K562 (cell line): ENCODE measurements around the gene ENDOV. TPM values are rescaled to one million over a fixed set of nuclear protein-coding genes. Genes with fewer than 3 reads are reported as not detected.

Source experiments
- BHLHE40 ChIP-seq: IDR thresholded peaks from 2 replicates; pipeline ENCODE4 v1.6.1; 2011; ENCODE audit warnings: low read length, improper control_type of control experiment
- CEBPG ChIP-seq, 3 experiments: fragments of 200-800 bp in 1 of 3; sonication (Bioruptor generic) in 1 of 3; sonication (generic) in 1 of 3; formaldehyde crosslinking in 1 of 3; IDR thresholded peaks in 2 of 3; conservative IDR thresholded peaks in 1 of 3; 2 replicates each; pipeline versions ENCODE4 v1.6.1 to v1.8.0; 2016 to 2022; ENCODE audit warnings: missing compliant biosample characterization in 2 of 3, missing genetic modification characterization in 2 of 3, mild to moderate bottlenecking in 1 of 3, missing genetic modification reagents in 1 of 3
- CREB1 ChIP-seq, 2 experiments: sonication (generic) in 1 of 2; formaldehyde crosslinking in 1 of 2; IDR thresholded peaks; 2 replicates each; pipeline versions ENCODE4 v1.6.1 to v1.8.0; 2012 to 2022; ENCODE audit warnings: inconsistent platforms in 1 of 2, mild to moderate bottlenecking in 1 of 2, missing genetic modification reagents in 1 of 2, moderate library complexity in 1 of 2
- CREB3 ChIP-seq: fragments of 450-650 bp; conservative IDR thresholded peaks from 2 replicates; pipeline ENCODE4 v1.6.1; 2016; ENCODE audit warnings: missing genetic modification characterization, low read depth, mild to moderate bottlenecking, missing compliant biosample characterization, moderate library complexity
- E4F1 ChIP-seq: fragments of 250-450 bp; sonication (Bioruptor Pico); IDR thresholded peaks from 2 replicates; pipeline ENCODE4 v1.5.0; 2021; ENCODE audit warnings: mild to moderate bottlenecking, borderline replicate concordance
- ESRRA ChIP-seq: fragments of 450-650 bp; IDR thresholded peaks from 2 replicates; pipeline ENCODE4 v1.6.1; 2014; ENCODE audit warnings: low read depth, mild to moderate bottlenecking, moderate library complexity, borderline replicate concordance
- GABPA ChIP-seq: fragments of 200-800 bp; sonication (Bioruptor generic); conservative IDR thresholded peaks from 2 replicates; pipeline ENCODE4 v1.6.1; 2016; ENCODE audit warnings: low read depth, missing genetic modification characterization, missing compliant biosample characterization
- HCFC1 ChIP-seq: IDR thresholded peaks from 2 replicates; pipeline ENCODE4 v1.6.1; 2012; ENCODE audit warnings: low read depth, low read length, improper control_type of control experiment
- HDAC8 ChIP-seq: fragments of 450-650 bp; IDR thresholded peaks from 2 replicates; pipeline ENCODE4 v1.6.1; 2016; ENCODE audit warnings: mild to moderate bottlenecking, missing genetic modification characterization, moderate library complexity, missing compliant biosample characterization
- ID3 ChIP-seq, 2 experiments: fragments of 250-450 bp in 1 of 2; fragments of 450-650 bp in 1 of 2; sonication (Bioruptor Pico) in 1 of 2; IDR thresholded peaks; 2 replicates each; pipeline versions ENCODE4 v1.6.1 to v1.8.0; 2016 to 2021; ENCODE audit warnings: mild to moderate bottlenecking in 2 of 2, moderate library complexity in 2 of 2, missing compliant biosample characterization in 1 of 2, missing genetic modification characterization in 1 of 2
- MAFF ChIP-seq: IDR thresholded peaks from 2 replicates; pipeline ENCODE4 v1.6.1; 2012; ENCODE audit warnings: low read length, improper control_type of control experiment
- NEUROD1 ChIP-seq: fragments of 150-350 bp; IDR thresholded peaks from 2 replicates; pipeline ENCODE4 v1.6.1; 2014; ENCODE audit warnings: borderline replicate concordance, low read length, low read depth; ENCODE audit not compliant: partially characterized antibody
- PHF8 ChIP-seq: fragments of 200-600 bp; sonication (generic); IDR thresholded peaks from 2 replicates; pipeline ENCODE4 v1.6.1; 2012; ENCODE audit warnings: mixed run types, mild to moderate bottlenecking, inconsistent platforms, low read length, moderate library complexity, borderline replicate concordance
- RBFOX2 ChIP-seq: fragments of 200-400 bp; formaldehyde crosslinking; IDR thresholded peaks from 2 replicates; pipeline ENCODE4 v1.6.1; 2017; ENCODE audit warnings: low read depth, mild to moderate bottlenecking, low read length, moderate library complexity
- SMARCA4 ChIP-seq: fragments of 450-650 bp; IDR thresholded peaks from 2 replicates; pipeline ENCODE4 v1.6.1; 2016
- SRSF1 ChIP-seq: fragments of 200-400 bp; formaldehyde crosslinking; IDR thresholded peaks from 2 replicates; pipeline ENCODE4 v1.6.1; 2017; ENCODE audit warnings: mild to moderate bottlenecking, low read depth, low read length, moderate library complexity
- YY1 ChIP-seq, 3 experiments: IDR thresholded peaks; 2 replicates each; pipeline ENCODE4 v1.6.1; 2011; ENCODE audit warnings: low read length in 2 of 3, mild to moderate bottlenecking in 2 of 3, moderate library complexity in 2 of 3, borderline replicate concordance in 1 of 3, control low read depth in 1 of 3, low read depth in 1 of 3; ENCODE audit not compliant: insufficient read depth in 3 of 3, insufficient replicate concordance in 2 of 3, control insufficient read depth in 1 of 3, insufficient read length in 1 of 3; ENCODE audit errors: extremely low read depth in 1 of 3
- ZNF12 ChIP-seq: sonication (generic); formaldehyde crosslinking; IDR thresholded peaks from 2 replicates; pipeline ENCODE4 v1.4.0; 2020; ENCODE audit warnings: mild to moderate bottlenecking, missing genetic modification reagents
- ZNF134 ChIP-seq: fragments of 250-450 bp; sonication (Bioruptor Pico); conservative IDR thresholded peaks from 2 replicates; pipeline ENCODE4 v1.4.0; 2020
- ZNF140 ChIP-seq: fragments of 250-450 bp; sonication (Bioruptor Pico); IDR thresholded peaks from 2 replicates; pipeline ENCODE4 v1.8.0; 2021; ENCODE audit warnings: moderate library complexity, mild to moderate bottlenecking, inconsistent platforms
- ZNF780A ChIP-seq: fragments of 250-450 bp; sonication (Bioruptor Pico); IDR thresholded peaks from 2 replicates; pipeline ENCODE4 v1.5.0; 2021; ENCODE audit warnings: mild to moderate bottlenecking
- polyA plus RNA-seq, 8 experiments: library from polyadenylated mRNA; depleted of rRNA in 4 of 8; stranded (reverse) in 5 of 8; unstranded in 3 of 8; fragments of >200 nt; fragmentation: Nextera tagmentation in 2 of 8; fragmentation: Illumina TruSeq in 1 of 8; extraction: Ambion mirVana in 2 of 8; extraction: Trizol in 1 of 8; gene quantifications; 2 replicates each; pipeline versions ENCODE4 v1.2.1 to v1.2.3, GENCODE V29; 2011 to 2014; ENCODE audit warnings: inconsistent platforms in 1 of 8, missing spikeins in 1 of 8
- total RNA-seq, 7 experiments: library from RNA; depleted of rRNA in 6 of 7; stranded (reverse); fragments of >200 nt in 6 of 7; fragmentation: Illumina TruSeq in 2 of 7; extraction: Trizol in 2 of 7; gene quantifications; 2 replicates each; pipeline versions ENCODE4 v1.2.1 to v1.2.3, GENCODE V29; 2011 to 2021; ENCODE audit warnings: low replicate concordance in 1 of 7

Gene ENDOV
- total and polyA plus RNA-seq, 9 of the 15 experiments (the other 6 are each of a cell fraction or from before 2014, with no cell fraction given) = 1.2 to 8.2 (median 3.7) TPM

- TF ChIP-seq CEBPG (CRISPR knock-in tag; IDR thresholded peaks at IDR 0.05) (0 out of 2 replicates have a peak, but pooled peaks have one; percentile 38), CEBPG (tag; conservative IDR thresholded peaks at IDR 0.05 in 1 of 2, IDR thresholded peaks at IDR 0.05 in 1 of 2) (no peak), ID3 (CRISPR knock-in tag; IDR thresholded peaks at IDR 0.05) (no peak), ID3 (tag; IDR thresholded peaks at IDR 0.05) (peak; percentile 13; the same call in 1 of the 2 replicates), ZNF134 (CRISPR knock-in tag) (0 out of 2 replicates have a peak, but pooled peaks have one; percentile 8), RBFOX2 (peak; percentile 98), CREB1 (IDR thresholded peaks at IDR 0.05) (peak; percentile 58; the same call in 1 of the 2 replicates), CREB1 (CRISPR knock-in tag; IDR thresholded peaks at IDR 0.05) (peak; percentile 68), ZNF140 (CRISPR knock-in tag) (0 out of 2 replicates have a peak, but pooled peaks have one; percentile 53), E4F1 (CRISPR knock-in tag) (no peak), PHF8 (peak; percentile 86; the same call in 1 of the 2 replicates), ZNF12 (CRISPR knock-in tag) (no peak), NEUROD1 (peak; percentile 72), YY1 (IDR thresholded peaks at IDR 0.05; ENCODE audit: borderline replicate concordance in 1 of 3, control insufficient read depth in 1 of 3, extremely low read depth in 1 of 3, insufficient read depth in 3 of 3, insufficient read length in 1 of 3, insufficient replicate concordance in 2 of 3, low read depth in 1 of 3, low read length in 2 of 3) (peak in 2 of 3 experiments; percentile 32 to 68), SRSF1 (0 out of 2 replicates have a peak, but pooled peaks have one; percentile 67), HCFC1 (peak; percentile 71), ESRRA (peak; percentile 17; the same call in 1 of the 2 replicates), SMARCA4 (peak; percentile 23; the same call in 1 of the 2 replicates), ZNF780A (CRISPR knock-in tag) (no peak), BHLHE40 (peak; percentile 27; the same call in 1 of the 2 replicates), HDAC8 (0 out of 2 replicates have a peak, but pooled peaks have one; percentile 34), MAFF (peak; percentile 48; the same call in 1 of the 2 replicates), GABPA (tag) (peak; percentile 96), CREB3 (tag) (peak; percentile 30; the same call in 1 of the 2 replicates)
Observed at GRCh38 chr17:80454557-80455335, 39.8 kb downstream of the ENDOV start (continued).
